Iris pigment epithelial cell (primary cell): ENCODE results near the gene FRMD1.

Experiments used
- DNase-seq: peaks from one replicate; pipeline ENCODE4 v3.0.0-alpha.2; 2011; ENCODE audit warnings: low read depth

Gene FRMD1

DNA sequence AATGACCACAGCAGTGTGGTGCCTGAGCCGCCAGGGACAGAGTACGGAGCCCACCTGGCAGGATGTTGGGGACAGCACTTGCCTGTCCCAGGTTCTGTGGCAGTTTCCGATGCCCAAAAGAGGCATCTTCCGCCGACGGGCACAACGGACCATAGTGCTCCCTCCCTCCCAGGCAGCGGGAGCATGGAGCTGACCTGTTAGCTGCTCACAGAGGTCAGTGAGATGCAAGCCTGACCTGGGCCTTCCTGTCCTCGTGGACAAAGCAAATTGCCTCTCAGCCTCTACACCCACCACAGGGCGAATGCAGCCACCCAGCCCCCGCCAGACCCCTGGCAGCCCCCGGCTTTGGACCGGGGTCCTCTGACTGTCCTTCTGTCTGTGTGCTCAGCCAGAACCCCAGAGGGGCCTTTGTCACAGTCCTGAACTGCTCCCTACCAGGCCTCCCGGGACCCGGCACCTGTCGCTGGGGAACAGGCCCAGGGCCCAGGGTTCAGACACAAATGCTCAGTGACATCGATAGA is 16.2 kb upstream of the FRMD1 start:
- no peak for DNase-seq

DNA sequence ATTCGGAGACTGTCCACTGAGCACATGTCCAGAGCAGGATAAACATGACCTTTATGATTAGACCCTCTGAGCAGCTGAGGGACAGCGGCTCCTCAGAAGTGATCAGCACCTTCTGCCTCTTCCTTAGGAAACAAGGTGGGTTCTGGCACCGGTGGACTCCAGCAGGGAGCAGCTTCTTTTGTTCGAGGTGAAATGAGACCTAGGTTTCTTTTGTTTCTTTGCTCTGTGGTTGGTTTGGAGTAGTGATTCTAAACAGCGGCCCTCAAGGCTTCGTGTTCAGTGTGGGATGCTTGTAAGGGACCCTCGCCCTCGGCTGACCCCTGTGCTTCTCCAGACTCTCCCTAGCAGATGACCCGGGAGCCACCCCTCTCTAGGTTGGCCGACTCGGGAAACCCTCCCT is 14.6 kb upstream of the FRMD1 start:
- no peak for DNase-seq

DNA sequence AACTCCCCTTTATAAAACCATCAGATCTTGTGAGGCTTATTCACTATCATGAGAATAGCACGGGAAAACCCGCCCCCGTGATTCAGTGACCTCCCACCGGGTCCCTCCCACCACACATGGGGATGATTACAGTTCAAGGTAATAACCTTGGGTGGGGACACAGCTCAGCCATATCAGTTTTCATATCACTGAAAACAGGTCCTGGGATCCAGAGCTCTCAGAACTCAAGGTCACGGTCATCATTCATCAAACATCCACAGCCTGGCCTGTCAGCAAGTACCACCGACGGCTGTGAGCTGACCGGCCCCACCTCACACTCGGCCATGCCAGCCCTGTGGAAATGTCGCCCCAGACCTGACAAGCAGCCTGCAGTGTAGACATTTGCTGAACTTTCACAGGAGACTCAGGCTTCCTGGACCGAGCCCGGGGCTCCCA is 14.1 kb upstream of the FRMD1 start:
- DNase-seq, result no peak

DNA sequence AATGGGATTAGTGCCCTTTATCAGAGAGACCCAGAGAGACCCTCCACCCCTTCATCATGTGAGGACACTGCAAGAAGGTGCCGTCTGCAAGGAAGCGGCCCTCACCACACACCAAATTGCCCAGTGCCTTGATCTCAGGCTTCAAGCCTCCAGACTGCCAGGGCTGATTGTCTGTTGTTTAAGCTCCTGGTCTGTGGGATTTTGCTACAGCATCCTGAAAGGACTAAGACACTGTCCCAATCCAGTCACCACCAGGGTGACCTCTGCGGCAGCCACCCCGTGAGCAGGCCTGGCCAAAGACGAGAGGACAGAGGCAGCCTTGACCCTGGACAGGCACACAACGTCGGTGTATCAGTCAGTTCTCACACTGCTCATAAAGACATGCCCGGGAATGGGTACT is 13.5 kb upstream of the FRMD1 start:
- DNase-seq, result no peak

DNA sequence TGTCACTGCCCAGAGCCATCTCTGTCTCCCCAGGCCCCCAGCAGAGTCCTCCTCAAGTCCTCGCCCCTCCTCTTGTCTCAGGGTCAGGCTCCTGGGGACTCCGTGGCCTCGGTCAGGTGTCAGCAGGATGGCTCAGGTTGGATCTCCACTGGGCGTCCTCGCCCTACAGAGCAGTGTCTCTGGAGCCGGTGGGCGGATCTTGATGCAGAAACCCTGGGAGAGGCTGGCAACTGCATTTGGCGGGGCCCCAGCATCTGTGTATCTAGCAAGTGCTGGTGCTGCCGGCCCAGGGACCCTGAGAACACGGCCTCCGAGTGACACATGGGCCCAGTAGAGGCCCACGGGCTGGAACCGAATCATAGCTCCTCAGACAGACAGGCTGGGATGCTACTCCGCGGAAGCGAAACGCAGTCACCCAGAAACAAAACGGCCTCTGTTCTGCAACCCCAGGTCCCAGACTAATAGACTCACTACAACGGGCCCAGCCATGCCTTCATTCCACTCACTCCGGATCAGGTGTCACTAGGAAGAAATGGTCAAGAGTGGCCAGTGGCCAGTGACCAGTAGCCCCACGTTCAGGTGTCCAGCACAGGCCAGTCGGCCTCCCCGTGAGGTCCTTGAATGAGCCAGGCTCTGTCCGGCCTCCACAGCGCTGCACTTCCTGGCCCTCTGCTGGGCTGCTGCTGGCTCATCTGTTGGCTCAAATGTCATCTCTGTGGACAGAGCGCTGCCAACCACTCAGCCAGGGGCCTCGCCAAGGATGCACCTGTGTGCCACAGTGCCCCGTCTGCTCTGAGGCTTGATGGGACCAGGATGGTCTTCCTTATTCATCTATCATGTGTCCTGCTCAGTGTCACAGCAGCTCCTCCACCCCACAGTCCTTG is 12.6 kb upstream of the FRMD1 start:
- no peak for DNase-seq

DNA sequence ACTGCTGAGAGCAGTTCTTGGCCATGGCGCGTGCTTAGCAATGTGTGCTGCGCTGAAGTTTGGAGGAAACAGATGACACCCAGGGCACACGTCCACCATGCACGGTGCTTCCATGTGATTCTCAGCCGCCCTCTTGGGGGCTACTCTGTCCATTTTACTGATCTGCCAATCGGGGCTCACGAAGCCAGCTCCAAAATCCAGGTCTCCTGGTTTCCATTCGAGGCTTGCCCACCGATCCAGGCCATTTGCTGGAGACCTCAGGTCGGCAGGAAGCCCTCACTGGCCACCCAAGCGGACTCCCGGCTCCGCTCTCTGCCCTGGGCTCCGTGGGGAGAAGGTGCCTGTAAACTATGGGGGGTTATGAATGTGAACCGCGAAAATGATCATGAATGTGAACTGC is 11.7 kb upstream of the FRMD1 start:
- no peak for DNase-seq

DNA sequence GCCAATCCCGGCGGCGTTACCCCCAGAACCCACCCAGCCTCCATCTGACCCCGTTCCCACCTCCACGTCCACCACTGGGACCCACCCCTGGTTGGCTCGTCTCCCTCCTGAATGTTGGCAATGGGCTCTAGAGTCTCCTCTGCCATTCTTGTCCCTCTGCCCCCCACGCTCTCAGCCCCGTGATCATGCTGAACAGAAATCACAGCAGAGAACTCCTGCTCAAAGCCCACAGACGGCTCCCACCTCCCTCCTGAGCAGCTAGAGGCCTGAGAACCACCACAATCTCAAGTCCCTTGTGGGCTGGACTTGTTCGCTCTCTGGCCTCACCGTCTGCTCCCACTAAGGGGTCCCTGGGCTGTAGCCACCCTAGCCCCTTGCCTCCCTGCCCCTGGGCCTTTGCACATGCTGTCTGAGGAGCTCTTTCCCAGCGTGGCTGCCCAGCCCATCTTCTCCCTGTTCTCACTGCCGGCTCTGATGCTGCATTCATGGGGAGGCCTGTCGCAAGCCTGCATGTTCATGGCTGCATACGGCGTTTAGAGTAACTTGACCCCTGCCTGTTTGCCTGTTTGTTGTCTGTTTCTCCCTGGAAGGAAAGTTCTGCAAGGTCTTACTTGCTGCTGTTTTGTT is 11.2 kb upstream of the FRMD1 start:
- no peak for DNase-seq

DNA sequence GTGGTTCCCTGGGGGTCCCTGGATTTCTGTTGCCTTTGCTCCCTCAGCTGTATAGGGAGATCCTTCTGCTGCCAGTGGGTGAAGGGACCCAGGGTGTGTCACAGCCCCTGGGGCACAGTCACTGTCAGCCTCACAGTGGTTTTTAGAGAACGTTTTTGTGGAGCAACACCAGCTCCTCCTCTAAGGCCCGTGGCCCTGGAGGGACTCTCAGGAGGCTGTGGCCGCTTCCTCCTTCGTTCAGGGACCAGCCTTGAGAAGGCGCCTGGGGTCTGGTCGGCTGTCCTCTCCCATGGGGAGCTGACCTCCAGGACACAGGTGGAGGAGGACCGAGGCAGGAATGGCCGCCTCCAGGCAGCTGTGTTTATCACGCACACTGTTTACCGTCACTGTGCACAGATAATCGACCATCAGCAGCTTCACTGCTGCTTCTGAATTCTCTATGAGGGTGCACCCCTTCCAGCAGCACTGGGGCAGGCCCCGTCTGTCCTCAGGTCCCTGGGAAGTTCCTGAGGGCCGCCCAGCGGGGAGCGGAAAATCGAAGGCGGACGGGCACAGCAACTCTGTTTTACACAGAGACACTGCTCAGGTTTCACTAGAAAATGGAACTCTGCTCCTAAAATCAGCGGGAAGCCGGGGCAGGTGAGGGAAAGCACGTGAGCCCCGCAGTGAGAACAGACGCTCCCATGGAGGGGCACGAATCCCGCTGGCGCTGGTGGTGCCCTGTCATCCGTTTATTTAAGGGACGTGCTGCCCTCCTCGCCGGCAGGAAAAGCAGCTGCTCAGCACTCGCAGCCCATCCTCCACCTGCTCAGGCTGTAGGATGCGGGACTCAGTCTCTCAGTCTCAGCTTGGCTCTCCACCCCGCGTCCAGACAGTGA is 10.4 kb upstream of the FRMD1 start:
- DNase-seq, result no peak

DNA sequence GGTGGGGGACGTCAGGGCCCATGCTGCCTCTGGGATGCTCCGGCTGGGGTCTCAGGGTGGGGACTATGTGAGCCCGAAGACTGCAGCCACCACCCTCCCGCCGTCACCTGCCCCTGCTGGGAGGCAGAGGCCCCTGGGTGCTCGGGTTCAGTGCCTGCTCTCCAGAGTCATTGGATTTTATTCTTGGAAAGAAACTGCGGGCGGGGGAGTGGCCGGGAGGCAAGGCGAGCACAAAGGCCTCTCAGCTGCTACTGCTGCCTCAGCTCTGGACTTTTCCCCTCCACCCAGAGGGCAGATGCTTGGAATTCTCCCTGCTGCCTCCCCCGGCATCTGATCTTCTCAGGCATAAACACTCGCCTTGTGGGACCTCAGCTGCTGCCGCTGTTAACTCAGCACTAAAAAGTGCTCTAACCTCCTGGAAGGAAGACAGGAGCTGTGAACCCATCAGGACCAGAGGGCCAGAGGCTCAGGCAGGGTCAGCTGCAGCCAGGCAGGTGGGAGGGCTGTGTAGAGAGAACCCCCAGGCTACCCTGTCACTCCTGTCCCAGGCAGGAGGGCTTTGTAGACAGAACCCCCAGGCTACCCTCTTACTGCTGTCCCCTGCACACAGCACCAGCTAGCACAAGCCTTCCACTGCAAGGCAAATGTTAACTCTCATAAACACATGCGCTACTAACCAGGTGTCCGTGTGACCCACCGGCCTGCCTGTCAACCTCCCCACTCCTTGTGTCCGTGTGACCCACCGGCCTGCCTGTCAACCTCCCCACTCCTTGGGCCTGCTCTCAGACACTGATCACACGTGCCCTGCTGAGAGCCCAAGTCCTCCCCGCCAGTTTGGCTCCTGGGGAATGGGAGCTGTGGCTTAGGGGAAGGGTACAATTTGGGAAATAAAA is 9.4 kb upstream of the FRMD1 start:
- peak; percentile 62 for DNase-seq

DNA sequence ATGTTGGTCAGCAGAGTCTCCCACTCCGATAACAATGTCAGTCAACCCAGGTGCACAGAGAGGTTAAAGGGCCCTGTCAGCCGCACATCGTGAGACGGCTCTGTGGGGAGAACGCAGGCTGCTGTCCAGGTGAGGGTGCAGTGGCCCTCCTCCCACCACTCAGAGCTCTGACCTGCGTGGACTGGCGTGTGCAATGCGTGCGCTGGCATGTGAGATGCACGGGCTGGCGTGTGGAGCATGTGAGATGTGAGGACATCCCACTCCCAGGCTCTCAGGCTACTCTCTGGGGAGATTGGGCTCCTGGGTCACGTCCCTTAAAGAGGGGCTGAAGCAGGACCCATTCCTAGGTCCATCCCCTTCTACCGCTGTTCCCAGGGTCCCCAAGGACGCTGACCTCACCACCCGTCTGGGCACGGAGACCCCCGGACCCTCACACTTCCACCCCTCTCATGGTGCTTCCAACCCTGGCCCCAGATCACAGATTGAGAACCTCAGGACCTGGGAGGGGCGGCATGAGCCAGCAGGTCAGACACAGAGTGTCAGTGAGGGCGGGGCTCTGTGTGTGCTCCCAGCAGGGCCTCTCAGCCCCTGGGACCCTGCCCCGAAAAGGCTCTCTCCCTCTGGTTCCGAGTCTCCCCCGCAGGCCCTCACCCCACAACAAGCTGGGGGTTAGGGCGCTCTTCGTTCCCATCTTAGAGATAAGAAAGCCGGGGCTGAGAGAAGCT is 8.6 kb upstream of the FRMD1 start:
- no peak for DNase-seq

DNA sequence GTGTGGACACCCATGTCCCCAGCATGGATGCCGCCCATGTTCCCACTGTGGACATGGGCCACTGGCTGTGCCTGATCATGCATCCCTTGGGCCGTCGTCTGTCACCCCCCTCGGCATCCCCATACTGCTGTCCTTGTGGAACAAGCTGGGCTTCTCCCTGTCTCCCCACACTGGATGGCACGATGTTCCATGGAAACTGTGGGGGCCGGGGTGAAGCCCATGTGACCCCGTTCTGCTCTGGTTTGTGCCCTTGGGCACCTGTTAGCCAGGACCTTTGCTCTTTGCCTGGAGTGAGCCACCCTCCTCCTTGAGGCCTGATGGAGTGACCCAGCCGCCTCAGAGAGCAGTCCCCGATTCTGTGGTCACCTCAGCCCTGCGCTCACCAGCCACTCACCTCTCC is 7.6 kb upstream of the FRMD1 start:
- DNase-seq, result no peak

DNA sequence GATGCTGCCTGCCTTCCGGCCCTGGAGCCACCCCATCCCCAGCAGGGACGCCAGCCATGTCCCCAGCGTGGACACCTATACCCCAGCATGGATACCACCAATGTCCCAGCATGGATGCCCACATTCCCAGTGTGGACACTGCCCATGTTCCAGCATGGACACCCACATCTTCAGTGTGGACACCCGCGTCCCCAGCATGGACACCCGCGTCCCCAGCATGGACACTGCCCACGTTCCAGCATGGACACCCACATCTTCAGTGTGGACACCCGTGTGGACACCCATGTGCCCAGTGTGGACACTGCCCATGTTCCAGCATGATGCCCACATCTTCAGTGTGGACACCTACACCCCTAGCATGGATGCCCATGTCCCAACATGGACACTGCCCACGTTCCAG is 7.1 kb upstream of the FRMD1 start:
- DNase-seq, result no peak

DNA sequence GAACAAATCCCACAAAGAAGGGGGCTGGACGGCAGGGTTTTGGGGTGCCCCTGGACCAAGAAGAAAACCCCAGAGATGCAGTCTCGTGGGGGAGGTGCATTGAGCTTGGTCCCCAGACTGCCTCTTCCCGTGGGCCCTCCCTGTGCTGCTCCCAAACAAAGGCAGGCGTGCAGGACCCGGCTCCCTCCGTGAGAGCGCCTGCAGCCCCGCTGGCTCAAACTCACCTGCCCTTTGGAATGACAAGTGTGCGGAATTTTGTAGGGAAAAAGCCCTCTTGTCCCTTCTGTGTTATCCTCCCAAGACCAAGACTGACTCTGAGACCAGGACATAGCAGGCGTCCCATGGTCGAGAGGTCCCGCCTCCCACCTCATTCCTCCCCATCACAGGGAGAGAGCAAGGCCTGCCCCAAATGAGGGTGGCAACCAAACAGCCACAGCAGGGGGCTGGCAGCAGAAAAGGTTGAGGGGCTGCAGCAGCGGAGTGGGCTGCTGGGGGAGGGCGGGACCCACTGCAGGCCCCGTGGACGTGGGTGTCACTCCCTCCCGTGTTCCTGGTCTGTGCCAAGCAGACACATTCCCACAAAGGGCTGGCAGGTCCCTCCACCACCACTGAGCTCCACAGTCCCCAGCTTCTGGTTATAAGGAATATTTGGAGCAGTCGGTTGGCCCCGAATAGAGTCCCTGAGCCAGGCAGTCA is 5.6 kb upstream of the FRMD1 start:
- no peak for DNase-seq

DNA sequence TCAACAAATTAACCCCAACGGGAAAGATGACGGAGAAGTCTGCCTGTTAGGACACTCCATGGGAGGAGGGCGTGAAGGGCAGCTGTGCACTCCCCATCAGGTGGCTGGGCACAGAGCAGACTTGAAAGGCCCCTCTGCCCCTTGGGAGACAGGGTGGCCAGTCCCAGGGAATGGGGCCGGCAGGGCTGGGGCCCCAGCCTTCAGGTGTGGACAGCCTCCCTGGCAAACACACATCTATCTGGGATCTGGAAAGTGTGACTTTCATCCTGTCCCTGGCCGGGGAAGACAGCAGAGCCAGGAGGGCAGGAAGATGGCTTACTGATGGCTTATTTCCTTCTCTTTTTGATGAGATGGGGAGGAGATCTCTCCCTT is 4.5 kb upstream of the FRMD1 start:
- no peak for DNase-seq

DNA sequence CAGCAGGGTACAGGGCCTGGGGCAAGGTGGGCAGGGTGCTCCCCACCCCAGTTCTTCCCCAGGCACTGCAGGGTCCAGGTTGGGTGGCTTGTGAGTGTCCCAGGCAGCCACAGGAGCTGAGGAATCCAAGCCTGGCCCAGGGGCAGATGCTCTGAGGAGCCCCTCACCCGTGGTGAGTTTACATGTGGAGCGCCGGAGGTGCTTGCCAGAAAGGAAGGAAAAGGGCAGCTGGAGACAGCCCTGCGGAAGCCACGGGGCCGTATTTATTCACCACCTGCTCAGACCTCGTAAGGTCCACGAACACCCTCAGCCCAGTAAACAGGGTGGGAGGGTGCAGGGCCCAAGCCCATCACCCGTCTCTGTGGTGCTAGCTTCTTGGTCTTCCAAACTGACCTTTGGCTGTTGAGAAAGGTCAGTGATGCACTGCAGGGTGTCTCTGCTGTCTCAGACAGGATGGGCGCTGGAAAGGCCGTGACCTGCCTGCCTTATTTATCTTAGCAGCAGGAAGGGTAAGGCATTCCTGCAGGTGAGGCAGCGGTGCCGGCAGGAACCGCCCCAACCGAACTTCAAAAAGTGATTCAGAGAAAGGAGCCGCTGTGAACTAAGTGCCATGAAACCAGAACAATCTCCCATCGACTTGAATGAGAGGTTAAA is 4.0 kb upstream of the FRMD1 start:
- DNase-seq, result no peak

DNA sequence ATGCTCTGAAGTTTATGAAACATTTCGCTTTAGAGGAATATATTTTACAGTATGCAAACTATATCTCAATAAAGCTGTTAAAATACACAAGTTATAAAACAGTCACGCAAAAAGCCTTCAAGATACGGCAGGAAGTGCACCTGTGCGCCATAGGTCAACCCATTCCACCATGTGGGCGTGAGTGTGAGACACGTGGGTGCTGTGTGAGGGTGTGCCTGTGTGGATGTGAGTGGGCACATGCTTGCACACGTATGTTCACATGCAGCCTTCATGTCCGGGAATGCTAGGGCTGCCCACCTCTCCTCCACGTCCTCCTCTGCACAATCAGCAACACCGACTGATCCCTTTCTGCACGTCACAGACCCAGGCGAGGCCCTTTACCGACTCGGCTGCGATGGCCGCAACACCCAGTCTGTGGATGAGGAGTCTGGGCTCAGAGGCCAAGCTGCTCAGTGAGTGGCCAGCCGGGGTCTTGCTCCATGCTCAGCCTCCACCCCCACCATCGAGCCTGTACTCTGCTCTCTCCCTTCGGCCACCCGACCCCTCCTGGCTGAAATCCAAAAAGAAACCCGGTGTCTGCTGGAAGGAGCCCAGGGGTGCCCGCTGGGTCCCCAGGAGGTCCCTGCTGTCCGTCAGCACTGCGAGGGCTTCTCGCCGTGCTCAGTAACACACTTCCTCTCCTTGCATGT is 3.0 kb upstream of the FRMD1 start:
- no peak for DNase-seq

DNA sequence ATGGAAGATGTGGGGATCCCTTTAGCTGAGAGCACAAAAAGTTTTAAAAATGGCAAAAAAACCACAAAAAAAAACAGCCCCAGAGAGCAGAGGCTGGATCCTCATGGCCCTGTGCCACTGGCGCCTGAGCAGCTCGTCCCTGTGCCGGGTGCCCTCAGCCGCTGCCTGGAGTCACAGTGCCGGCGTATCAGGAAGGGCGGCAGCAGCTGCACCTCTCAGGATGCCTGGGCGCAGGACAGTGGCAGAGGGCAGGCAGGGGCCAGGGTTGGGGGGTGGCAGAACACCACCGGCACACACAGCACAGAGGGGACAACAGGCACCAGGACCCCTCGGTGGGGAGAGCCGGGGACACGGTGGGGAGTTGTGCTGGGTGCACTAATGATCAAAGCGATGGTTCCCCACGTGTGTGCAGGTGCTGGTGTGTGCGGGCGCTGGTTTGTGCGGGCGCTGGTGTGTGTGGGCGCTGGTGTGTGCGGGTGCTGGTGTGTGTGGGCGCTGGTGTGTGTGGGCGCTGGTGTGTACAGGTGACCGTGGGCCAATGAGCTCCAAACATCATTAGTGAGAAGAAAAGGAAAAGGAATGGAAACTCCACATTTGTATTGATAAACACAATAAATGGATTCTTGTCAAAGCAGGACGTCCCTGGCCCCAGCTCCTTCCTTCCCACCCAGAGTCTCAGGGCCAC is 1.5 kb upstream of the FRMD1 start:
- DNase-seq, result no peak

DNA sequence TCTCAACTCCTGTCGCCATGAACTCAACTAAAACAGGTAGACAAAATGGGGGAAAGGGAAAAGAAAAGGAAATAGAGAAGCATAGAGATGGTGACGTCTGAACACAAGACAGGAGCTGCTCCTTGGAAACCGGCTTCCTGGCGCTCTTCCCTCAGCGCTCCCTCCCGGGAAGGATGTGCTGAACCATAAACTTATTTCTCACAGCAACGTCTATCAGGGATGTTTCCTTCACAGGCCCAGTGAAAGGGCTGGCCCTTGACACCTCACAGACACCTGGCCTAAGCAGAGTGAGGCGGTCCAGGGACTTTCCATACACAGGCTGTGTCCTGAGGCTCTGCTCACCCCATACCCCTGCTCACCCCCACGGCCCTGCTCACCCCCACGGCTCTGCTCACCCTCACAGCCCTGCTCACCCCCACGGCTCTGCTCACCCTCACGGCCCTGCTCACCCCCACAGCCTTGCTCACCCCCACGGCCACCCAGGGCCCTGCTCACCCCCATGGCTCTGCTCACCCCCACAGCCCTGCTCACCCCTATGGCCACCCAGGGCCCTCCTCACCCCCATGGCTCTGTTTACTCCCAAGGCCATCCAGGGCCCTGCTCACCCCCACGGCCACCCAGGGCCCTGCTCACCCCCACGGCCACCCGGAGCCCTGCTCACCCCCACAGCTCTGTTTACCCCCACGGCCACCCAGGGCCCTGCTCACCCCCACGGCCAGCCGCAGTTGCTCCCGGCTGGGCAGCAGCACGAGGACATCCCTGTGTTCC is 653 bp downstream of the FRMD1 start:
- DNase-seq, result no peak
